Measurements from ENCODE around the gene SLC25A47.

DNA sequence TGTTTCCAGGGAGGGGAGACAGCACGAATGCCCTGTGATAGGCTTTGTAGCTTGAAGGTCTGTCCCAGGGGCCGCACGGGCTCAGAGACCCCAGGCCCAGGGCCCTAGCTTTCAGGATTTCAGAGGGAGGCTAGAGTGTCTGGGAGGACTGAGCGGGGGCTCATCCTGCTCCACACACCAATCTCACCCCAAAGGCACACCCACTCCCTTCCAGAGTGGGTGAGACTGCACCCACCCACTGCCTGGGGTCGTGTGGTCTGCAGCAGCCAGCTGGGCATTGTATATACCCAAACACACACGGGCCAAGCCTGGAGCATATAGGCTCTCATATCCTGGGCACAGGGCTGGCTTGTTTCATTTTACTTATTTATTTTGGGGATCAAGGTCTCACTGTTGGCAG, 5.8 kb upstream of the SLC25A47 start:
- TF ChIP-seq, protein P1, sequence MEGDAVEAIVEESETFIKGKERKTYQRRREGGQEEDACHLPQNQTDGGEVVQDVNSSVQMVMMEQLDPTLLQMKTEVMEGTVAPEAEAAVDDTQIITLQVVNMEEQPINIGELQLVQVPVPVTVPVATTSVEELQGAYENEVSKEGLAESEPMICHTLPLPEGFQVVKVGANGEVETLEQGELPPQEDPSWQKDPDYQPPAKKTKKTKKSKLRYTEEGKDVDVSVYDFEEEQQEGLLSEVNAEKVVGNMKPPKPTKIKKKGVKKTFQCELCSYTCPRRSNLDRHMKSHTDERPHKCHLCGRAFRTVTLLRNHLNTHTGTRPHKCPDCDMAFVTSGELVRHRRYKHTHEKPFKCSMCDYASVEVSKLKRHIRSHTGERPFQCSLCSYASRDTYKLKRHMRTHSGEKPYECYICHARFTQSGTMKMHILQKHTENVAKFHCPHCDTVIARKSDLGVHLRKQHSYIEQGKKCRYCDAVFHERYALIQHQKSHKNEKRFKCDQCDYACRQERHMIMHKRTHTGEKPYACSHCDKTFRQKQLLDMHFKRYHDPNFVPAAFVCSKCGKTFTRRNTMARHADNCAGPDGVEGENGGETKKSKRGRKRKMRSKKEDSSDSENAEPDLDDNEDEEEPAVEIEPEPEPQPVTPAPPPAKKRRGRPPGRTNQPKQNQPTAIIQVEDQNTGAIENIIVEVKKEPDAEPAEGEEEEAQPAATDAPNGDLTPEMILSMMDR (conservative IDR thresholded peaks at IDR 0.05; ENCODE audit: low read depth, low read length), result no peak
- TF ChIP-seq RCOR1 (IDR thresholded peaks at IDR 0.05; ENCODE audit: insufficient replicate concordance, low read length), result no peak
- TF ChIP-seq CEBPB (IDR thresholded peaks at IDR 0.05; ENCODE audit: low read depth, low read length), result no peak
- no peak for TF ChIP-seq POLR2A (IDR thresholded peaks at IDR 0.05; ENCODE audit: low read depth, low read length)
- no peak for TF ChIP-seq MAZ (IDR thresholded peaks at IDR 0.05; ENCODE audit: borderline replicate concordance, low read depth, low read length)
